ENCODE data around the gene THOC5.

Gene THOC5

GRCh38 chr22:29476116-29476515 lies 77.4 kb downstream of the THOC5 start:
- DNase-seq (ENCODE audit: low read depth), result no peak

GRCh38 chr22:29475550-29475949 lies 78.0 kb downstream of the THOC5 start:
- DNase-seq (ENCODE audit: low read depth), result no peak

GRCh38 chr22:29473001-29473400 lies 80.6 kb downstream of the THOC5 start:
- no peak for DNase-seq (ENCODE audit: low read depth)

DNA sequence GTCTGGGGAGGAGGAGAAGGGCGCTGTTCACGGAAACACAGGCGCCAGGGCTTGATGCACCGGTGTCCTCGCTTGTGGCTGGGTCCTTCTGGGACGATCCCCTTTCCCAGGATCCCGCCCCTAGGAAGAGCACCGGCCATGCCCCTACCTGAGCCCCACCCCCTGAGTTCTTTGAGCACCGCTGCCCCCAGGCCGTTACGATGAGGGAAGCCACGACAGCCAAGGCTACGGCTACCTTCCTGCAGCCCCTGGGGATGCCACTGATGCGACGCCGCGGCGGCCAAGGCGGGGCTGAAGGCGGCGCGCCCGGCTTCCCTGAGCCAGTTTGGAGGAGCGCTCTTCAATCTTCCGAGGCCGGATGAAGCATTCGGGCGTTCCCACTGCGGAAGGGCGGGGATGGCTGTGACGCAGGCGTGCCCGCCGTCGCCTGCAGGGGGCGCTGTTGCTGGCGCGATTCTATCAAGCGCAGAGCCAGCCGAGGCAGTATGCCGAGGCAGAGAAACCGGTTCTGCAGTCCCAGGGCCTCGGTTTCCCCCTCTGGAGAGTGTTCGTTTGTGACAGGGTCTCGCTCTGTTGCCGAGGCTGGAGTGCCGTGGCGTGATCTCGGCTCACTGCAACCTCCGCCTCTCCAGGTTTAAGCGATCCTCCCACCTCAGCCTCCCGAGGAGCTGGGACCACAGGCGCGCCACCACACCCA lies 83.2 kb downstream of the THOC5 start:
- DNase-seq (ENCODE audit: low read depth), result peak; percentile 38

DNA sequence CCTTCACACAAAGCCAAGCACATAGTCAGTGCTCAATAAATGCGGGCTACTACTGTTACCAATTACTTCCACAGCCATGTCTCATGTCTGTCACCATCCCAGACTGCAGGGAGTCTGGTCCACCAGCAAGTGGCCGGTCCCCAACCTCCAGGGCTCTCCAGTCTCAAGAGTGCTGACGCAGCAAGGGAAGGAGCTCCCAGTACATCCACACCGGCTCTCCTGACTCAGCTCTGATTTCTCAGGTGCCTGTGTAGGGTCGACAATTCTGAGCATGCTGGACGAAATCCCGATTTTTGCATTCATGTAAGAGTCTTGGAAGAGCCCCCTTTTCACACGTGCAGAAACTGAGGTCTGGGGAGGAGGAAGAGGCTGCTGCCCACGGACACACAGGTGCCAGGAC lies 83.8 kb downstream of the THOC5 start:
- no peak for DNase-seq (ENCODE audit: low read depth)

GRCh38 chr22:29464581-29464980 lies 89.0 kb downstream of the THOC5 start:
- no peak for DNase-seq (ENCODE audit: low read depth)

DNA sequence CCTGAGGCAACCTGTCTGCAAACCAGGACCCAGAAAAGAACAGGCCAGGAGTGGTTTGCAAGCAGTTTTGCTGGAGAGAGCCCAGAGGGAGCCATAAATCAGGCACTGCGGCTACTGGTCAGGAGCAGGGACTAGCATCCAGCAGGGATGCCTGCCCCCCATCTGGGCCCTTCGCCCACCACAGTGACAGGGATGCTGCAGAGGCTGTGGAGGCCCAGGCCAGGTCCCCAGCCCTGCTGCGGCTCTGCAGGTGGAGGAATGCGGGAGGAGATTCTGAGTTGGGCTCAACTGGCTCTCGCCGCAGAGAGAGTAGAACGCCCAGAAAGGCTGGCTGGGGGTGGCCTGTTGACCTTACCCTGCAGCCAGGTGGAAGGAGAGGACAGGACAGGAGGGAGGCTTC lies 89.9 kb downstream of the THOC5 start:
- DNase-seq (ENCODE audit: low read depth), result no peak

GRCh38 chr22:29461263-29461662 lies 92.3 kb downstream of the THOC5 start:
- DNase-seq (ENCODE audit: low read depth), result no peak

DNA sequence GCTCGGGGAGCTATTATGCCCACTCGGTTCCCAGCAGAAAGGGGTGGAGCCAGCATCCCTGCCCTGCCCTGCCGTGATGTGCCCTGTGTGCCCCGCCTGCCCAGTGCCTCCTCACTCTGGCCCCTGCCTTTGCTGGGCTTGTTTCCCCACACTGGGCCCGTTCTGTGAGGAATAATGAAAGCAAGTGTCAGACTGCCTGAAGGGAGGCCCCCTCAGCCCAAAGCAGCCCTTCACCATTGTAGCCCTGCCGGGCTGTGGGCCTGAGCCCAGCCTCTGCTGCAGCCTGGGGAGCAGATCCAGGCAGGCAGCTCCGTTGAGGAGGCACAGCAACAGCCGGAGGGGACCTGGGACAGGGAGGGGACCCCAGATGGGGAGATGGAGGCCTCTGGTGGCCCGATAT lies 93.8 kb downstream of the THOC5 start:
- DNase-seq (ENCODE audit: low read depth), result no peak

DNA sequence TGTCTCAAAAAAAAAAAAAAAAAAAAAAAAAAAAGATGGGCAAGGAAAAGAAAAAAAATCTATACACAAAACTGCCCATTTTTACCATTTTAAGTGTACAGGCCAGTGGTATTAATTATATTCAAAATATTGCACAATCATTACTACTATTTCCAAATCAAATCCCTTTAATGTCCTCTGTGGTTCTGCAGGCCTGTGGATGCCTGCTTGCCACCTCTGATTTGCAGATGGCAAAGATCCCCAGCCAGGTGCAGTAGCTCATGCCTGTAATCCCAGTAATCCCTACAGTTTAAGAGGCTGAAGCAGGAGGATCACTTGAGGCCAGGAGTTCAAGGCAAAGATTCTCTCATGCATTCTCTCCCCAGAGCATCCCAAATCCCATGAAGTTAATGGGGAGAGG lies 95.0 kb downstream of the THOC5 start:
- no peak for DNase-seq (ENCODE audit: low read depth)

- DNase-seq (ENCODE audit: low read depth), result no peak
Observed at GRCh38 chr22:29457730-29458129, 95.8 kb downstream of the THOC5 start.

DNA sequence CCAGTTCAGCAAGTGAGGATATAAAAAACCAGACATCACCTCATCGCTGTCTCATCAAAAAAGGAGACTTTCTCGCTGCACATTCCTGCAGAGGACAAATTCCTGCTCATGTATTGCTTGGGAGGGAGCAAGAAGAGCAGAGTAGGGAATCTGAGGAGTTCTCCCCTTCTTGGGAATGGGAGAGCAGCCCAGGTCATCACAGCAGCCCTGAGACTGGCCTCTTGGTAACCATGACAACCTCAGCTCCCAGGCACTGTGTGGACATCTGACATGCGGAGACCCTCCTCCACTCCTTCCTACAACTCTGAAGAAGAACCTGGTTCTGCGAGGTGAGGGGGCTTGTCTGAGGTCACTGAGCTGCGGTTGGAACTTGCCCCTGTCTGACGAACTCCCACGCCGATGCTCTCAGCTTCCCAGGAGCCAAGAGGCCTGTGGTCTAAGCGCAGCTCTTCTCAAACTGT lies 97.3 kb downstream of the THOC5 start:
- no peak for DNase-seq (ENCODE audit: low read depth)

All from activated gamma-delta T cell treated with anti-CD3 and anti-CD28 coated beads, Interleukin-2, amount 50 U/mL, for 16 hours (primary cell).